Stomach (tissue), 9 donors: ENCODE data around the gene CD300H. TPM values are rescaled to one million over a fixed set of nuclear protein-coding genes. Genes with fewer than 3 reads are reported as not detected.

ENCODE experiments used
- DNase-seq, 2 donors: peaks; one replicate each; pipeline versions ENCODE4 v3.0.0 to v3.0.0-alpha.2; 2013 to 2019
- H3K27ac ChIP-seq, 5 donors: fragments of 200-600 bp in 4 of 5; sonication (generic) in 4 of 5; one replicate each; pipeline ENCODE4 v1.5.1; 2013 to 2019; ENCODE audit warnings: mild to moderate bottlenecking in 1 of 5, moderate library complexity in 1 of 5
- H3K27me3 ChIP-seq, 3 donors: fragments of 200-600 bp; sonication (generic); one replicate each; pipeline ENCODE4 v1.5.1; 2017 to 2019; ENCODE audit warnings: mixed run types in 1 of 3
- H3K36me3 ChIP-seq, 4 donors: fragments of 200-600 bp; sonication (generic); 1 replicate in 3 of 4; 2 replicates in 1 of 4; pipeline ENCODE4 v1.5.1; 2016 to 2019
- H3K4me1 ChIP-seq, 4 donors: fragments of 200-600 bp; sonication (generic); one replicate each; pipeline ENCODE4 v1.5.1; 2016 to 2019
- H3K4me3 ChIP-seq, 4 donors: fragments of 200-600 bp; sonication (generic) in 3 of 4; one replicate each; pipeline ENCODE4 v1.5.1; 2016 to 2019; ENCODE audit warnings: mild to moderate bottlenecking in 1 of 4
- H3K9me3 ChIP-seq, 4 donors: fragments of 200-600 bp; sonication (generic); one replicate each; pipeline ENCODE4 v1.5.1; 2016 to 2019
- CTCF ChIP-seq, 7 experiments: fragments of 450-650 bp in 4 of 7; fragments of 200-600 bp in 3 of 7; sonication (generic) in 3 of 7; IDR thresholded peaks; one replicate each; pipeline ENCODE4 v1.5.1; 2016 to 2019; ENCODE audit warnings: antibody characterized with exemption in 7 of 7, control low read depth in 2 of 7, mild to moderate bottlenecking in 1 of 7
- EP300 ChIP-seq: sonication (generic); formaldehyde crosslinking; IDR thresholded peaks from one replicate; pipeline ENCODE4 v1.6.1; 2017; ENCODE audit warnings: antibody characterized with exemption
- POLR2A ChIP-seq, 4 donors: fragments of 450-650 bp; IDR thresholded peaks; one replicate each; pipeline ENCODE4 v1.6.1; 2016; ENCODE audit warnings: antibody characterized with exemption in 4 of 4, control low read depth in 2 of 4, mild to moderate bottlenecking in 1 of 4, moderate library complexity in 1 of 4
- POLR2AphosphoS5 ChIP-seq, 3 donors: sonication (generic); formaldehyde crosslinking; IDR thresholded peaks; one replicate each; pipeline ENCODE4 v1.6.1; 2016; ENCODE audit warnings: antibody characterized with exemption in 3 of 3
- WGBS, 5 donors: extraction: QIAGEN DNeasy Blood & Tissue Kit in 3 of 5; methylation state at CpG; one replicate each; pipeline versions ENCODE4 v1.1.5 to v1.1.7; 2013 to 2018; 5-methylcytosine and 5-hydroxymethylcytosine counted together
- intact Hi-C: fragments of 100-400 bp; cut with DNase I; formaldehyde crosslinking; loops from one replicate; pipeline ENCODE4 v1.15.1; 2023; ENCODE audit warnings: low total_unique reads
- polyA plus RNA-seq, 3 donors: library from polyadenylated mRNA; stranded (reverse); fragments of 200-250 nt; gene quantifications; one replicate each; pipeline ENCODE4 v1.2.3, GENCODE V29; 2013
- total RNA-seq, 5 donors: library from RNA; depleted of rRNA; stranded (reverse); fragments of >200 nt; gene quantifications; one replicate each; pipeline versions ENCODE4 v1.1.0 to v1.2.3, GENCODE V29; 2014 to 2016
- donor health status: healthy with polysubstance abuse.
- donor health status: Bipolar disorder and iron deficiency.
- donor health status: healthy.

The CD300H gene
- total and polyA plus RNA-seq, 8 donors: not detected

GRCh38 chr17:74543406-74543805 lies 23.9 kb downstream of the CD300H start:
- H3K4me3 ChIP-seq: no peak overlapping the region
- DNase-seq: no peak
- no peaks in the 10 kb centered on the region for H3K9me3 ChIP-seq
- no peaks in the 10 kb centered on the region for H3K36me3 ChIP-seq
- 77 to 81% (median 80%) methylated on average over 14 of the region's 14 CpGs for WGBS, 5 donors
- intact Hi-C loops: no loop called here
- no peaks in the 10 kb centered on the region for H3K4me1 ChIP-seq
- no peak overlapping the region for H3K27ac ChIP-seq
- H3K27me3 ChIP-seq: no peaks in the 10 kb centered on the region
- TF ChIP-seq EP300 (no peak), POLR2A (IDR thresholded peaks at IDR 0.05) (no peak), POLR2AphosphoS5 (IDR thresholded peaks at IDR 0.05) (no peak), CTCF (IDR thresholded peaks at IDR 0.05) (no peak)

GRCh38 chr17:74542727-74543383 lies 24.5 kb downstream of the CD300H start:
- no peak overlapping the region for H3K27ac ChIP-seq
- DNase-seq: no peak
- no peaks in the 10 kb centered on the region for H3K4me1 ChIP-seq
- H3K27me3 ChIP-seq: no peaks in the 10 kb centered on the region
- no peak overlapping the region for H3K4me3 ChIP-seq
- no peaks in the 10 kb centered on the region for H3K36me3 ChIP-seq
- H3K9me3 ChIP-seq: no peaks in the 10 kb centered on the region
- TF ChIP-seq POLR2A (IDR thresholded peaks at IDR 0.05) (no peak), CTCF (IDR thresholded peaks at IDR 0.05) (no peak), EP300 (no peak), POLR2AphosphoS5 (IDR thresholded peaks at IDR 0.05) (no peak)
- 75 to 91% (median 84%) methylated on average over 10 to 17 of the region's 17 CpGs for WGBS, 5 donors
- intact Hi-C loops: no loop called here

- no peaks in the 10 kb centered on the region for H3K9me3 ChIP-seq
- no peaks in the 10 kb centered on the region for H3K27me3 ChIP-seq
- H3K27ac ChIP-seq: no peak overlapping the region
- H3K36me3 ChIP-seq: no peaks in the 10 kb centered on the region
- WGBS, 5 donors: 89 to 94% (median 91%) methylated on average over 5 of the region's 5 CpGs
- TF ChIP-seq POLR2AphosphoS5 (IDR thresholded peaks at IDR 0.05): no peak
- no peak for TF ChIP-seq POLR2A (IDR thresholded peaks at IDR 0.05)
- no peak for TF ChIP-seq CTCF (IDR thresholded peaks at IDR 0.05)
- no peak for TF ChIP-seq EP300
- H3K4me3 ChIP-seq: no peak overlapping the region
- intact Hi-C loops: no loop called here
- DNase-seq: no peak
- H3K4me1 ChIP-seq: no peaks in the 10 kb centered on the region
Observed at GRCh38 chr17:74542166-74542565, 25.1 kb downstream of the CD300H start.

- Histone ChIP-seq H3K27me3 (no peaks in the 10 kb centered on the region), H3K27ac (no peak overlapping the region), H3K4me3 (no peak overlapping the region), H3K4me1 (peaks cover 0 to 3% (median 0%) of the 10 kb centered on the region in 4 donors), H3K9me3 (no peaks in the 10 kb centered on the region), H3K36me3 (no peaks in the 10 kb centered on the region)
- no peak for TF ChIP-seq POLR2A (IDR thresholded peaks at IDR 0.05)
- no peak for TF ChIP-seq POLR2AphosphoS5 (IDR thresholded peaks at IDR 0.05)
- no peak for TF ChIP-seq CTCF (IDR thresholded peaks at IDR 0.05)
- no peak for TF ChIP-seq EP300
- WGBS, 5 donors: 69 to 75% (median 73%) methylated on average over 20 to 23 of the region's 23 CpGs
- intact Hi-C loops: no loop called here
- no peak for DNase-seq
Observed at GRCh38 chr17:74541176-74542111, 25.9 kb downstream of the CD300H start.
